PC-3 (cell line): ENCODE results near the gene ZNF407.

ENCODE experiments used
- EZH2 ChIP-seq: fragments of 300-600 bp; sonication (generic); IDR thresholded peaks from one replicate; pipeline ENCODE4 v1.6.1; 2017; ENCODE audit warnings: antibody characterized with exemption, mild to moderate bottlenecking, low read length; ENCODE audit not compliant: unreplicated experiment
- EZH2phosphoT487 ChIP-seq: fragments of 300-600 bp; sonication (generic); IDR thresholded peaks from 2 replicates; pipeline ENCODE4 v1.6.1; 2018; ENCODE audit warnings: mild to moderate bottlenecking, antibody characterized with exemption, low read length, borderline replicate concordance
- TF ChIP-seq, protein P1 (sequence below): fragments of 300-600 bp; sonication (generic); conservative IDR thresholded peaks from 2 replicates; pipeline ENCODE4 v1.5.1; 2017; ENCODE audit warnings: antibody characterized with exemption, low read depth, mild to moderate bottlenecking, low read length

GRCh38 chr18:74679006-74679678, 81.5 kb downstream of the ZNF407 start:
- TF ChIP-seq, protein P1, sequence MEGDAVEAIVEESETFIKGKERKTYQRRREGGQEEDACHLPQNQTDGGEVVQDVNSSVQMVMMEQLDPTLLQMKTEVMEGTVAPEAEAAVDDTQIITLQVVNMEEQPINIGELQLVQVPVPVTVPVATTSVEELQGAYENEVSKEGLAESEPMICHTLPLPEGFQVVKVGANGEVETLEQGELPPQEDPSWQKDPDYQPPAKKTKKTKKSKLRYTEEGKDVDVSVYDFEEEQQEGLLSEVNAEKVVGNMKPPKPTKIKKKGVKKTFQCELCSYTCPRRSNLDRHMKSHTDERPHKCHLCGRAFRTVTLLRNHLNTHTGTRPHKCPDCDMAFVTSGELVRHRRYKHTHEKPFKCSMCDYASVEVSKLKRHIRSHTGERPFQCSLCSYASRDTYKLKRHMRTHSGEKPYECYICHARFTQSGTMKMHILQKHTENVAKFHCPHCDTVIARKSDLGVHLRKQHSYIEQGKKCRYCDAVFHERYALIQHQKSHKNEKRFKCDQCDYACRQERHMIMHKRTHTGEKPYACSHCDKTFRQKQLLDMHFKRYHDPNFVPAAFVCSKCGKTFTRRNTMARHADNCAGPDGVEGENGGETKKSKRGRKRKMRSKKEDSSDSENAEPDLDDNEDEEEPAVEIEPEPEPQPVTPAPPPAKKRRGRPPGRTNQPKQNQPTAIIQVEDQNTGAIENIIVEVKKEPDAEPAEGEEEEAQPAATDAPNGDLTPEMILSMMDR: no peak
- TF ChIP-seq EZH2 (no peak), EZH2phosphoT487 (no peak)
